NOMO-1 treated with DMSO at 0.1 percent for 48 hours (cell line): ENCODE data around the gene MFSD11.
A peak's percentile ranks its signal among the peaks of the same experiment; 100 is the strongest.
"Not testable (repeated sequence)": the region's sequence is repeated elsewhere in the genome, so short reads cannot be mapped to it uniquely, and the experiment has no call there.

Experiments used
- DNase-seq: peaks from one replicate; lab custom pipeline; 2025; ENCODE audit not compliant: unreplicated experiment; lab: John Stamatoyannopoulos, UW

The MFSD11 gene

DNA sequence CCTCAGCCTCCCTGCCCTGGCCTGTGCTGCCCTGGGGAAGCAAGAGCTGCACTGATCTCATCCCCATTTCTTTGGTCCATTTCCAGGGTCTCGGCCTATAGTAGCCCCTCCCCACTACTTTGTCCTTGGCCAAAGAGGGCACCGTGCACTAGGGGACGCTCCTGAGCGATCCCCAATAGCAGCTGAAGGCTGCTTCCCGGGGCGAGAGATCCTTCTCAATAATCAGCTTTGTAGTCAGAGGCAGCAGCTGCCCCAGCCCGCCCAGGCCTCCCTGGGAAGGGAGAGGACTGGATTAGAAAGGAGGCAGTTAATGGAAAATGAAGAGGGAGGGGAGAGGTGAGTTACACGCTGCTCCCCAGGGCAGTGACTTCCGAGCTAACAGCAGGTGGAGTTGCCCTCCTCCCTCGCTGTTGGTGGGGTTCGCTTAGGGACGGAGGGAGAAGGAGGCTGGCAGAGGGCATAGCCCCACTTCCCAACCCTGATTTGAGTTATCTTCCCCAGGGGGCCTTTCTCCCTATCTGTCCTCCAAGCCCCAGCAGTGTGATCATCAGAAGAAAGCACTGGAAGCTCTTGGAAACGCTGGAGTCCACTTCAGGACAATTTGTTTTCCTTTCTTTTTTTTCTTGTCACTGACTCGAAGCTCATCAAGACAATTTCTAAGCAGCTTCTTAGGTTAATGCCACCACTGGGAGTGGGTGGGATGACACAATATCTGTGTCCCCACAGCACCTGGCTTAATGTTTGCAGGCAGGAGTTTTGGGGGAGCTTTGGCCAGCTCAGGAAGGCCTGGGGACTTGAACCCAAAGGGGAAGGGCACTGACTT lies 29.7 kb upstream of the MFSD11 start:
- DNase-seq: no peak

DNA sequence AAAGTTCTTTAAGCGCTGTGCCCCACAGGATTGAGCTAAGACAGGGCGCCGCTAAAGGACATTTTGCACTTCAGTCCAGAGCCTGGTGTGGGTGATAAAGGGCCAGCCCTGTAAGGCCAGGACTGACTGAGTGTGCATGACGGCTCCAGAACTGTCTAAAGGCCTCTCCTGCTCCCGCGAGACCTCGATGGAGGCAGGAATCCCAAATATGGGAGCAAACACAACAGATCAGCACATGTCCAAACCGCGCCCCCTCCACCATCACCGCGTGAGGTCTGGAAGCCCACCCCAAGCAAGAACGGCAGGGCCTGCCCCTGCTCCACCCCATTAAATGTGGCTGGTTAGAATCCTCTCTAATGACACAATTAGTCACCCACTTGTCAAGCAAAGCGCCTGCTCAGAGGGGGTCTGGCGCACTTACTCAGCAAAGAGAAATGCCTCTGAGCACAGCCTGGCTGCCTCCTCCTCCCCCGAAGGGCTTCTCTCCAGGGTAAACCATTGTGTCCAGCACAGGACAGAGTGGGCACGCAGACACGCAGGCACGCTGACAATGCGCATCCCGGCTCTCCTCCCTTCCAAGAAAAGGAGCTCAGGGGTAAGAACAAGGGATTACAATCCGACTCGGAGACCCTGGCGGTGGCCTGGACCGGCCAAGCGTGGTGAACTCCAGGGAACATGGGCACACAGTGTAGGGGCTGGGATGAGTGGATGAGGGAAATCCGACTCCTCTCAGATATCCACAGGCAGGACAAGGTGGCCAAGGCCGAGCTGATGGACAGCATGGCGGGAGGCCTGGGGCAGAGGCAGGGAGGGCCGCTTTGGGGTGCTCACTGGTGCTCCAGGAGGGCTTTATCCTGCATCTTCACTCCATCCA lies 28.6 kb upstream of the MFSD11 start:
- no peak for DNase-seq

DNA sequence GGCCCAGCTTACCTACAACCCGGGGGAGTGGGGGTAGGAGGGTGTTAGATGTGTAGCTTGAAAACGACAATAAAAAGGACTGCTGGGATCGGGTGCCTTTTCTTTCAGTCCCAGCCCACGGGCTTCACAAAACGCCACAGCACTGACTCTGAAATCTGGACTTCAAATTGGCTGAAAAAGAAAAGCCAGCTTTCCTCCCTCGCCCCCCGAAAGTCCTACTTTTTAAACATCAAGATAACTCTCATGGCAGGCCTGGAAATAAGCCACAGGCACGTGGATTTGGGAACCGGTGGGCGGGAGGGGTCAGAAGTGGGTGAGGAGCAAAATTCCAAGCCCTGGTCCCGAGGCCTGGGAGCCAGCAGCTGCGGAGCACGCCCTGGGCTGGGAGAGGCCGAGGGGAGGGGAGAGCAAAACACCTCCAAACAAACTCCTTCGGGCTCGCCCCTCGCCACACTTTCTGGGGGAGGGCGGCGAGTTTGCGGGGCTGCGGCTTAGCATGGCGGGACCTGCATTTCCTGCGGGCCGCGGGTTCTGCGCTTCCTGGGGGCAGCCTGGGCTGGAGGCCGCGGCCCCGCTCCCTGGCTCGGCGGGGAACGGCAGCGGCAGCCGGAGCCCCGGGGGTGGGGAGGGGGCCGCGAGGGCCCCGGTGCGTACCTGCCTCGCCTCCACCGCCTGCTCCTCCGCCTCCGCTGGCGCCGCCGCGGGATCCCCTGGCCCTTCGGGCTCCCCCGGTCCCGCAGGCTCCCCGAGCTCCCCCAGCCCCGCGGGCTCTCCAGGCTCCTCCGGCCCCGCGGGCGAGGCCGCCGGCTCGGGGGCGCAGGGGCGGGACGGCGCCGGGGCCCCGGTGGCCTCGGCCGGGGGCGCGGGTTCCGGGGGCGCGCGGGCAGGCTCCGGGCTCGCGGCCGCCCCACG lies 27.7 kb upstream of the MFSD11 start:
- not testable (repeated sequence) for DNase-seq

DNA sequence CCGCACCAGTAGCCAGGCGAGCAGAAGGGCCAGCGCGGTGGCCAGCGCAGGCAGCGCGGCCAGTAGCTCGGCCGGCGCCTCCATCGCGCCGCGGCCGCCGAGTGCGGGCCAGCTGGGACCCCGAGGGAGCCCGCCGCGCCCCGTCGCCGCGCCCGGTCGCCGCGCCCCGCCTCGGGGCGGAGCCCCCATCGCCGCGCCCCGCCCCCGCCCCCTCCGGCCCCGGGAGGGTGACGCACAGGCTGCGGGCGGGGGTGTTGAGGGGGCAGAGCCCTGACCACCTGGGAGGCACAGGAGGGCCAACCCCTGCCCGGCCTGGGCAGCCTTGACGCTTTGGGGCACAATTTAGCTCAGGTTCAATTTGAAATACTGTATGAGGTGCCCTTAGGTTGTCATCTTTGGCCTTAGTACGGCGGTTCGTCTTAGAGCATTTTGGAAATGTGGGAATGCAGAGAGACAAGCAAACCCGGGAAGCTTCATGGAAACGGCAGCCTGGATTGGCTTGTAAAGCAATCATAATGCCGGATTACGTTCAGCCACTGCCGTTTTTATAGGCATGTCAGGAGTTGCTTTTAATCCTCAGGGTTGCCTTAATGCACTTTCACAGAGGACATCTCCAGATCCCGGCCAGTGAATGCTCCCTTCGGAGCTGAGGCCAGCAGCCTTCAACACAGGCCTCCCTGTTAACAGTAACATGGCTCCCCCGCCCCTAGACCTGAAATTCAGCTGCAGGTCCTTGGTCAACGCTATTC lies 26.9 kb upstream of the MFSD11 start, which contains the start of gene MXRA7:
TSS of gene MXRA7 (minus strand) at position 103 of the 749 bp plus-strand sequence. CDS start at position 84, 19 bp downstream.
- DNase-seq: no peak

DNA sequence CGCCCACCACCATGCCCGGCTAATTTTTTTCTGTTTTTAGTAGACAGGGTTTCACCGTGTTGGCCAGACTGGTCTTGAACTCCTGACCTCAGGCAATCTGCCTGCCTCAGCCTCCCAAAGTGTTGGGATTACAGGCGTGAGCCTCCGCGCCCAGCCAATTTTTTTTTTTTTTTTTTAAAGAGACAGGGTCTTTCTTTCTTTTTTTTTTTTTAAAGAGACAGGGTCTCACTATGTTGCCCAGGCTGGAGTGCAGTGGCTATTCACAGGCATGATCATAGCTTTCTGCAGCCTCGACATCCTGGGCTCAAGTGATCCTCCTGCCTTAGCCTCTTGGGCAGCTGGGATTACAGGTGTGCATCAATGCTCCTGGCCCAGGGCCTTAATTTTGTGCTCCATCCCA lies 25.6 kb upstream of the MFSD11 start:
- not testable (repeated sequence) for DNase-seq

DNA sequence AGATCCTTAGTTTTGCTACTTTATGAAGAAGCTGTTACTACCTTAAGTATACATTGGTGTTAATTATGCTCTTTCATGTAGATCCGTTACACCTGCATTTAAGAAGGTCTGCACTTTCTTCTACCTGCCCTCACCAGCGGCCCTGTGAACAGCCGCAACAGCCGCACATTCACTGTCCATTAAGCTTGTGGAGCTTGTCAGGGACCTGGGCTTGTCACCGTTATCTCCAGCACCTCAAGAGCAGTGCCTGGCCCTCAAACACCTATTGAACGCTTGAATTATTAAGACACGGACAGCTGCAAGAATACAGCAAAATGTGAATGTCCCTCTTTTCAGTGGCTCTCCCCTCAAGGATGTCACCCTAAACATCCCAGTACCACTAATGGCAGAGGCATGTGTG lies 24.2 kb upstream of the MFSD11 start:
- no peak for DNase-seq

DNA sequence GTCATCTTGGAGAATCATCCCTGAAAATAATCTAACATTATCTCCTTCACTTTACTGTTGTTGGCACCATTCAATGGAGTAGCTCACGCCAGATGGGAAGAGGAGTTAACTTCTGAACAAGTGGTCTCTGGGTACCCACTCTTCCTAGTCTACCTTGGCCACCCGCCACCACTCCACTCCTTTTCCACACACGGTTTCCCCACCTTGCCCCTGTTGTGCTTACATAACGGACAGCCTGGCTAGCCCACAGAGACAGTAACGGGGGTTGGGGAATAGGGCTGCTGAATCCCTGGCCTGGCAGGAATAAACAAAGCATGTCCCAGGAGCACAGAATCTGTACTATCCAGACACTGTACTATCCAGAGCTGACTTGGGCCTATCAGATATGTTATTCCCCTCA lies 23.6 kb upstream of the MFSD11 start:
- DNase-seq: no peak

DNA sequence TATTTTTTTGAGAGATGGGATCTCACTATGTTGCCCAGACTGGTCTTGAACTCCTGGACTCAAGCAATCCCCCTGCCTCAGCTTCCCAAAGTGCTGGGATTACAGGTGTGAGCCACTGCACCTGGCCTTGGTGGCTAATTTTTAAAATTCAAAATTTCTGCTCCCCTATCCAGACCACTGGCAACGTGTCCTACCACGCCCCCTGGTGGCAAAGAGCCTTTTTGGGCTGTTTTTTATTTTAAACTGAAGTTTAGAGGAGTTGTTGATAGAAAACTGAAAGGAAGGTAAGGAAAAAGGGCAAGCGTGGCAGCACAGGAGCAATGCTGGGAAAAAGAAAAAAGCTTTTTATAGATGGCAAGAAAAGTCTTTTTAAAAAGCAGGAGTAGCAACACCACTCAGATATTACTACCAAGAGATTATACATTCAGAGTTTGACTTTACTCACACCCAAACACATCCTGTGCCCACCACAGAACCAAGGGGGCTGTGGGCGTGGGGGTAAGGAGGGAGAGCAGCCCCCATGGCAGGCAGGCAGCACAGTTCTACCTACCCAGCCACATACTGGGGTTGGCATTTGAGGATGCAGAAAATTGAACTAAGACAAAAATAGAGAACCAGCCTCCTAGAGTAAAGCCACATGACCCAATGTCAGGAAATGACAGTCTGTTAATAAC lies 23.0 kb upstream of the MFSD11 start:
- DNase-seq: peak; percentile 40

DNA sequence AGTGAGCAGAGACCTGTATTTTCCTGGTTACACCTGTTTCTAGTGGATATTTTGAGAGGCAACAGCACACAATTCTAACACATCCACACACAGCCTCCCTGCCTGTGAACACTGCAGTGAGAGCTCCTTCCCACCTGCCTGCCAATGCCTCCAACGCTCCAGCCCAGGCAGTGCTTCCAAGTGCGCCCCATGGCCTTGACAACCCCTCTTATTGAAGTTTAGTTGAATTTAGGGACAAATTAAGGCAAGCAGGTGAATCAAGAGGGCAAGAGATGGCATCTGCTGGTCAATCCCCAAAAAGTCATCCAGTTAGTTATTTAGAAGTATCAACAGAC lies 22.5 kb upstream of the MFSD11 start:
- DNase-seq: no peak

DNA sequence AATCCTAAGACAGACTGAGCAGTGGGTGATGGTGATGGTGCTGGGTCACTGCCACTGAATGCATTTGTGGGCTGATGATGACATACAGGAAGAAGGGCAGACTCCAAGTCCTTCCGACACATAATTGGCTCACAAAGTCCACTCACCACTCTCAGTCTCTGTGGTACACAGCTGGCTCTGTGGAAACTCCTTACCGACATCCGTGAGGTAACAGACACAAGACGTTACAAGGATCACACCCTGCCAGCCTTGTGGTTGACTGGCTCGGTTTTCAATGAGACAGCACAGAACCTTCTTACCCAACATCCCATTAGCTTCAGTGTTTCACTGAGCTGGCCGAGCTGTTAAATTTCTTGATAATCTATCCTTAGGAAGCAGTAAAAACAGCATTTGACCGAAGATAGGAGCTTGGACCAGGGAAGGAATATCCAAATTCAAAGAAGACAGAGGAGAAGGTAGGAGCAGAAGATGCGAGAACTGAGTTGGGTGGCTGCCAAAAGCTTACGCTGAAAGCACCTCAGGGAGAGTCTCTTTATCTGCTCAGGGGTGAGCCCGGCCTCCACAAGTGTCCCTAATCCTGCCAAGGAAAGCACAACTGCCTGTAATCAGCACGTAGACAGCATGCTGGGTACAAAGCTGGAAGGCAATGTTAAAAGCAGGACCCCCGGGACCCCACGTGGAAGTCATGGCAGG lies 21.6 kb upstream of the MFSD11 start:
- peak; percentile 99 for DNase-seq

DNA sequence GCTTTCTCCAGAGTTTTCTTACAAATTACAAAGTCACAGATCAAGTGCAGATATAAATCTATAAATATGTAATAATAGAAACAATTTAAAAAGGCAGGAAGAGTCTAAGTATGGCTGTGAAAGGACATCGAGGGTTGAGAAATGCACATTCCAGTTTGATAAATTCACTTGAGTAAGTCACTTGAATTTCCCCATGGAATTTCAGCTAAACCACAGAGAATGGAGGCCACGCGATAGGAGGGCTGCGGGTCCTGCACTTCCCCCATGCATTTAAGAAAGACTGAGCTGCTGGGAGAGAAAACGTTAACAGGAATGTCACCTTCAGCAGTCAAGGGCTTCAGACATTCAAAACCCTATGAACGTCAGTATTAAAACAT lies 21.1 kb upstream of the MFSD11 start:
- DNase-seq: no peak

DNA sequence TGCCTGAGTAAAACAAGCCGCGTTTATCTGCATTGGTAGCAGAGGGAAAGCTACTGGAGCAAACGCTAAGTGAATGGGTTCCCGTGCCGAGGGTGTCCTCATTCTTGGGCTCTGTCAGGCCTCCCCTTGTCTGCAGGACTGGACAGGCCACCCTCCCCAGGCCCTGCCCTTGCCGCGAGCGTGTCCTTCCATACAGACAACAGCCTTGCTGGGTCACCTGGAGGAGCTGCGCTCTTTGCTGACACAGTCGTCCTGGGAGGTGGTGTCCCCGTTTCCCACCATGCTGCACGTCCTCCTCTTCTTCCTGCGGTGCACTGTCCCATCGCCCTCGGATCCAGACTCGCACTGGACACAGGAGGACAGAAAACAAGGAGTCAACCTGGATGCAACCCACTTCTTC lies 19.4 kb upstream of the MFSD11 start:
- no peak for DNase-seq

DNA sequence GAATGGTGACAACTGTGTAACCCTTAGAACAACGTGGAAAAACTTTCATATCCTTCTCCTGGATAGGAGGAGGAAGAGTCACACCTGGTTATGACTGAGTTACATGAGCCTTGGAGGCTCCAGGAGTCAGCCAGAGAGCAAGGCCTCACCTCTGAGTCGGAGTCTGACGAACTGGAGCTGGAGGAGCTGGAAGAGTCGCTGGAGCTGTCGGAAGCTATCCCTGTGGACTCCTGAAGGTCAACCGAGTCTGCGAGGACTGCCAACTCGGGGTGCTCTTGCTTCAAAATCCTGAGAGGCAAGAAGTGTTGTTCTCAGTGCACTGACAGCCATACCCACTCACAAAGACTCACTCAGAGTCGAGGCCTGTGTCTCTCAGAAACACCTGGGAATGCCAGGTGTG lies 17.7 kb upstream of the MFSD11 start:
- DNase-seq: no peak

DNA sequence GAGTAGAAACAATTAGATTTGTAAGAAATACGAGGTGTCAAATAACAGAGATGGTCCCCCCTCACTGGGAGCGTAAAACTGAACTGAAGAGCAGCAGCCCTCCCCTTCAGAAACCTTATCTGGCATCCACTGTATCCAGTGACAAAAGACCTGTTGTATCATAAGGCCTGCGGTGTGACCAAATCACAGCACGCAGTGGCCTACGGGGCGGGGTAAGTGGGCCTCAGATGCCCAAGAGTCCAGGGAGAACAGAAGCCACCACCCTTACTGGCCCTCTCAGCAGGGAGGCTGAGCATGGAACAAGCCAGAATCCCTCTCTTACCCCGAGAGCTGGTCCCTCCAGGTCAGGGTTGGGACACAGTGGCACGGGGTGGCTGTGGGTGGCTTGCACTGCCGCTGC lies 17.0 kb upstream of the MFSD11 start:
- no peak for DNase-seq

DNA sequence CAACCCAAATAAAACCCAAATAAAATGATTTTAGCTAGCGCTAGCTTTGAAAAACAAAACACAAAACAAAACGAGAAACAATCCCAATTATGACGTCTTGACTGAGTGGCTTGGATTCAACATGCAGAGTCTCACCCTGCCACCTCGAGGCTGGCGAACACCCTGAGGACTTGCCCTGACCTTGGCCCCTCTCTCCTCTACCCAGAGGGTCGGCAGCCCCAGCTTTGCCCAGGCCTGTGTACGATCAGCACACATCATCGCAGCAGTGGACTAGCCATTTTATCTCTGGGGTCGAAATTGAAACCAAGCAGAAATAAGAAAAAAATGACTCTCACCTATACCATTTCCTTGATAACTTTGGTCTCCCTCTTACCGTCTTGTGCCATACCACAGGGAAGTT lies 16.5 kb upstream of the MFSD11 start:
- DNase-seq: no peak

DNA sequence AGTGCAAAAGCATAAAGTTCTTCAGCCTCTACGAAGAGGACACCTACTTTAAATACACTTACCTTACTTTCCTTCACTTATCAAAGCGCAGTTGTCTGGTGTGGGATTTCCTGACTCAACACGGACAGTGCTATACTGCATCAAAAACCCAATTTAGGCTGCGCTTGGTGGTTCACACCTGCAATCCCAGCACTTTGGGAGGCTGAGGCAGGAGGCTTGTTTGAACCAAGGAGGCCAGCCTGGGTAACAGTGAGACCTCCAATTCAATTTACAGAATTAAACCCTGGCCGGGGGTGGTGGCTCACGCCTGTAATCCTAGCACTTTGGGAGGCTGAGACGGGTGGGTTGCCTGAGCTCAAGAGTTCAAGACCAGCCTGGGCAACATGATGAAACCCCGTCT lies 15.6 kb upstream of the MFSD11 start:
- DNase-seq: no peak

DNA sequence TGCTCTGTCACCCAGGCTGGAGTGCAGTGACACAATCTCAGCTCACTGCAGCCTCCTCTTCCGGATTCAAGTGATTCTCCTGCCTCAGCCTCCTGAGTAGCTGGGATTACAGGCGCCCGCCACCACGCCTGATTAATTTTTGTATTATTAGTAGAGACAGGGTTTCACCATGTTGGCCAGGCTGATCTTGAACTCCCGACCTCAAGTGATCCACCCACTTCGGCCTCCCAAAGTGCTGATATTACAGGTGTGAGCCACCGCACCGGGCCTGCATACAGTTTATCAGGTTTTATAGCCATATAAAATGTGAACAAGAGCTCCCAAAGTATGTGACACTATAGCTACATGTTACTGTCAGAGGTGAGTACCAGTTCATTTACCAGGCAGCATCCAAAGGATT lies 14.9 kb upstream of the MFSD11 start:
- not testable (repeated sequence) for DNase-seq

DNA sequence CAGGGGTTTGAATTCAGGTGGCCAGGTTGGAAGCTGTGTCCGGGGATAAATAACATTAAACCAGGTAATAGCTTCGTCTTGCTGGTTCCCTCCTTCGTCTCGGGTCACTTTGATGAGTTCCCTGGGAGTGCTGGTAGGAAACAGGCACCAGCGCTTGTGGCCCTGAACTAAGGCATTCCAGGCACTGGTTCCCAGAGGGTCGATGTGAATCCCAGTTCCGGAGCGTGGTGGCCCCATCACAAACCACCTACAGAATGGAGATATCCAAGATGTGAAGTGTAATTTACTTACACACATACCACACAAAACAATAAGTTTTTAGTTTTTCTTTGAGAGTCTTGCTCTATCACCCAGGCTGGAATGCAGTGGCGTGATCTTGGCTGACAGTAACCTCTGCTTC lies 14.1 kb upstream of the MFSD11 start:
- no peak for DNase-seq

DNA sequence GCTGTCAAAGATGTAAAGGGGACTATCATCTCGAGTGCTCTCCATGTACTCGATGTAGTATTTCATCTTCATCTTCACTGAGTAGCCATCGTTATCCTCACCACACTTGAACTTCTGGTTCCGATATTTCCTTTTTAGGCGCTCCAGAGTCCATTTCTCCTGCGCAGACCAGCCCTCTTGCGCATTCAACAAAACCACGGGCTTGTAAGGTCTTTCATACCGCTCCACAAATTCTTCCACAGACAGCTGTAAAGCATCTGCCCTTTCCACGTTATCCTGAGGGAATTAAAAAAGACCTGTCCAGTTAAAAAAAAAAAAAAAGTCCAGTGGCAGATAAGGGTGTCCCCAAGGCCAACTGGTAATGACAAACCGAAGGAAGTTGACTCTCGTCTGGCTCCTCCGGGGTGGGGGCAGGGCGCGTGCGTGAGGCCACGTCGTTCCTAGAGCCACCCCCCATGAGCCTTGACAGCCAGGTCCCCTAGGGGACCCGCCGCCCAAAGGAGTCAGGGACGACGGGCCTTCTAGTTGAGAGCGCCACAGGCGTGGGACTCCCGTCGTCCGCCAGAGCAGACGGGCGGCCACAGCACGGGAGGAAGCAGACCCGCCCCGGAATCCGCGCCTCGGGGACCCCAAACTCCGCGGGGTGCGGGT lies 12.2 kb upstream of the MFSD11 start:
- peak; percentile 52 for DNase-seq
